NT2/D1 (cell line): ENCODE results near the gene SUSD2.

Experiments used
- DNase-seq: peaks from one replicate; pipeline ENCODE4 v3.0.0-alpha.2; 2011; ENCODE audit warnings: low read depth, low spot score
- H3K27me3 ChIP-seq: 2 replicates; pipeline ENCODE4 v1.6.0; 2011; ENCODE audit warnings: mild to moderate bottlenecking; ENCODE audit not compliant: insufficient read length, insufficient read depth
- H3K36me3 ChIP-seq: 2 replicates; pipeline ENCODE4 v1.6.1; 2011; ENCODE audit warnings: mild to moderate bottlenecking, low read length, mixed read lengths; ENCODE audit not compliant: insufficient read depth, insufficient read length
- H3K4me1 ChIP-seq: 2 replicates; pipeline ENCODE4 v1.5.1; 2011; ENCODE audit not compliant: insufficient read depth, insufficient read length
- H3K4me3 ChIP-seq: 2 replicates; pipeline ENCODE4 v1.5.1; 2011; ENCODE audit warnings: low read depth; ENCODE audit not compliant: insufficient read length
- H3K9ac ChIP-seq: 2 replicates; pipeline ENCODE4 v1.6.0; 2011; ENCODE audit warnings: low read depth; ENCODE audit not compliant: insufficient read length
- H3K9me3 ChIP-seq: 2 replicates; pipeline ENCODE4 v1.5.1; 2011; ENCODE audit warnings: mild to moderate bottlenecking, low read length; ENCODE audit not compliant: insufficient read depth
- SUZ12 ChIP-seq: IDR thresholded peaks from 2 replicates; pipeline ENCODE4 v1.6.1; 2011; ENCODE audit not compliant: insufficient read length, insufficient read depth; ENCODE audit errors: extremely low read depth
- YY1 ChIP-seq: IDR thresholded peaks from 2 replicates; pipeline ENCODE4 v1.6.1; 2011; ENCODE audit not compliant: insufficient read length, insufficient read depth
- ZNF274 ChIP-seq: IDR thresholded peaks from 2 replicates; pipeline ENCODE4 v1.6.1; 2011; ENCODE audit warnings: mild to moderate bottlenecking, low read depth, low read length

Gene SUSD2

DNA sequence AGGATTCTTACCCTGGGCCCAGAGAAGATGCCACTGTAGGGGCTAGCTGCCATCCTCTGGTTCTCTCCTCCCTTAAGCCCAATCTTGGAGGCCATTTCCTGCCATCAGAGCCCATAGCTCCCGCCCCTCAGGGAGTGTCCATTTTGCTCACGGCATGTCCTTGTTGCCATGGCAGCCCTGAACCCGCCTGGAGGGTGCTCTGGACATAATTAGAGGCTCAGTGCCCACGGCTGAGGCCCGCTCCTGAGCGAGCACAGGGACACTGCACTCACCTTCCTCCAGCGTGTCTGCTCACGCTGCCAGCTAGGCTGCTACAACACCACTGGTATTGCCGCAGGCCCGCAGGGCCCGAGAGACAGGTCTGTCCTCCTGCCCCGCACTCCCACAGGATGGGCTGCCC lies 11.1 kb upstream of the SUSD2 start:
- Histone ChIP-seq H3K27me3 (no peaks in the 10 kb centered on the region), H3K4me1 (no peaks in the 10 kb centered on the region), H3K9me3 (no peaks in the 10 kb centered on the region), H3K9ac (no peak overlapping the region), H3K36me3 (peaks cover 81% of the 10 kb centered on the region), H3K4me3 (no peak overlapping the region)
- DNase-seq: no peak
- TF ChIP-seq SUZ12 (no peak), ZNF274 (no peak), YY1 (no peak)

DNA sequence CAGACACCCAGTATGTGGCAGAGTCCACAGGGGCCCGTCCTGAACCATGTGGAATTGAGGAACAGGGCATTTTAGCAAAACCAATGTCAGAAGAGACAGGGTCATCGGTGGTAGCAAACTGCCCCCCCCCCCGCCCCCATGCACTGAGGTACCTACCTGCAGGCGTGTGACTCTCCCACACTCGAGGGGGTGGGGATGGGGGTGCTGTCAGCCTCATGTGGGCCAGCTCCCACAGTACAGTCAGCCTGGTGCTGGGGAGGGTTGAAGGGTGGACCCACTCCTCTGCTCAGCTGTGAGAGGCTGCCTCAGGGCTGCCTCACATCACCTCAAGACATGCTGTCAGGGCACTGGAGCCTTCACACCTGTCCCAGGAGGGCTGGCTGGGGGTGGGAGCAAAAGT lies 10.7 kb upstream of the SUSD2 start:
- Histone ChIP-seq H3K4me1 (no peaks in the 10 kb centered on the region), H3K27me3 (no peaks in the 10 kb centered on the region), H3K36me3 (peaks cover 77% of the 10 kb centered on the region), H3K9ac (no peak overlapping the region), H3K4me3 (no peak overlapping the region), H3K9me3 (no peaks in the 10 kb centered on the region)
- DNase-seq: no peak
- TF ChIP-seq YY1 (no peak), SUZ12 (no peak), ZNF274 (no peak)

DNA sequence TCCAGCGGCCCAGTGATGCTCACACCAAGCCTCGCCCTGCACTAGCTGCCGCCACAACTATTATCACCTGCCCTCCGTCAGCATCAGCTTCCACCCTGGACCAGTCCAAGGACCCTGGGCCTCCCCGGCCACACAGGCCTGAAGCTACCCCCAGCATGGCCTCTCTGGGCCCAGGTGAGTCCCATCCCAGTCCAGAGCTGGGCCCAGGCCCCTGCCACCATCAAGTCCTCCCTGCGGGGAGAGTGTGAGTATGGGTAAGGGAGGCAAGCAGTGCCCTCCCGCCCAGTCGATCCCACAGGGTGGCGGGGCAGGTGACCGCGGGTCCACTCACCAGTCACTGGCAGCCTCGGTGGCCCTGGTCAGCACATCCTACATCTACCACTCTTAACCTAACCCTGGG lies 9.5 kb upstream of the SUSD2 start:
- Histone ChIP-seq H3K9me3 (no peaks in the 10 kb centered on the region), H3K9ac (no peak overlapping the region)

DNA sequence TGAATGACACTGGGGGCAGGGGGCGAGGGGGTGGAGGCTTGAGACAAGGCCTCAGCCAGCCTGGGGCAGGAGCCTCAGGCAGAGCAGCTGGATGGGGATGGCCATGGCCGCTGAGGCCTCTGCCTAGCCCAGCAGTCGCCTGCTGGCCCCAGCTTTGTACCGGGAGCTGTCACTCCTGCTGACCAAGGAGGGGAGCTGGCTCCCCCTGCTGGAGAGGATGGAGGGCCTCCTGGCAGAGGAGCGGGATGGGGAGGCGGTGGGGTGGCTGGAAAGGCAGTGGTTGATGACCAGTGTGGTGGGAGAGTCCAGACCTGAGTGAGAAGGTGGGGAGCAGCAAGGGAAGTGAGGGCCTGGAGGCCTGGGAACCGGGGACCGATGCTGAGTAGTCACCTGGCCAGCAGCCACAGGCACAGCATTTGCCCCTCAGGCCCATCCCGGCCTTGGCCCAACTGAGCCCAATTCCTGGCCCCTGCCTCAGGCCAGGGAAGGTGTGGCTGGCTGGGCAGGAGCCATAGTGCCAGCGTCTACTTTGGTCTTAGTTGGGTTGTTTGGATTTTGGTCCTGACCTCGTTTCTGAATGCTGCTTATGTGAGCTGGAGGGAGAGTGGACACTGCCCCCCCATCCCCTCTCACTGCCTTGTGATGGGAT lies 6.0 kb upstream of the SUSD2 start:
- no peak for DNase-seq
- Histone ChIP-seq H3K36me3 (peaks cover 58% of the 10 kb centered on the region), H3K9me3 (no peaks in the 10 kb centered on the region), H3K27me3 (no peaks in the 10 kb centered on the region), H3K4me3 (no peak overlapping the region), H3K9ac (no peak overlapping the region), H3K4me1 (peaks cover 5% of the 10 kb centered on the region)
- TF ChIP-seq YY1: no peak
- no peak for TF ChIP-seq SUZ12
- no peak for TF ChIP-seq ZNF274

More for the DNA sequence above, 9.5 kb upstream of the SUSD2 start:
- no peaks in the 10 kb centered on the region for H3K27me3 ChIP-seq
- H3K4me3 ChIP-seq: no peak overlapping the region
- H3K36me3 ChIP-seq: peaks cover 76% of the 10 kb centered on the region
- DNase-seq: no peak
- no peak for TF ChIP-seq SUZ12
- no peak for TF ChIP-seq ZNF274
- no peak for TF ChIP-seq YY1
- no peaks in the 10 kb centered on the region for H3K4me1 ChIP-seq

DNA sequence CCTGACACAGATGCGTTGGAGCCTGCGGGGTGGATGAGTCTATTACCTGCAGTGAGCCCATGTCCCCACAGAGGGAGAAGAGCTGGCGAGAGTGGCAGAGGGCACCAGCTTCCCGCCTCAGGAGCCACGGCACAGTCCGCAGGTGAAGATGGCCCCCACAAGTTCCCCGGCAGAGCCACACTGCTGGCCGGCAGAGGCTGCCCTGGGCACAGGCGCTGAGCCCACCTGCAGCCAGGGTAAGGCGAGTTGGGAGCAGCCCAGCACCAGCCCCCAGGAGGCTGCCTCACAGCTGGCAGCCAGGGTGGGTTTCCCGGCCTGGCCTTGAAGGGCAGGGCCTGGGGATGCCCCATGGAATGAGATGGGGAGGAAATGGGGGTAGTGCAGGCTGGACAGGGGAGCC lies 5.2 kb upstream of the SUSD2 start:
- Histone ChIP-seq H3K36me3 (peaks cover 54% of the 10 kb centered on the region), H3K9me3 (no peaks in the 10 kb centered on the region), H3K4me1 (peaks cover 5% of the 10 kb centered on the region), H3K4me3 (no peak overlapping the region), H3K9ac (no peak overlapping the region), H3K27me3 (no peaks in the 10 kb centered on the region)
- TF ChIP-seq SUZ12 (no peak), YY1 (no peak), ZNF274 (no peak)
- DNase-seq: no peak

DNA sequence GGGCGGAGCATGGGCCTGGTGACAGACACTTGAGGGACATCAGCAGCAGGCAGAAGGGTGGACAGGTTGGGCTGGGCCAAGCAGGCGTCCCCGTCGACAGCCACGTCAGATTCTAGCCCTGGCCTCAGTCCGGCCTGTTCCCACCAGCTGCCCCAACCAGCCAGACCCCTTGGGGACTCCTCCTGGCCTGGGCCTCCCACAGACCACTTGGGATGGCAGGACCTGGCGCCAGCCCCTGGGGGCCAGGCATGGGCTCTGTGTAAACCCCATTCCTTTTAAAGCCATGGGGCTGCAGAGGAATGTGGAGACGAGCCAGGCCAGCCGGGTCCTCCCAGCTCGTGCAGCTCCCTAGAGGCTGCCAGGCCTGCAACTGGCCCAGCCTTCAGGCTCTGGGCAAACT lies 4.7 kb upstream of the SUSD2 start:
- Histone ChIP-seq H3K4me1 (peaks cover 8% of the 10 kb centered on the region), H3K9me3 (no peaks in the 10 kb centered on the region), H3K9ac (no peak overlapping the region), H3K36me3 (peaks cover 48% of the 10 kb centered on the region), H3K27me3 (no peaks in the 10 kb centered on the region), H3K4me3 (no peak overlapping the region)
- no peak for DNase-seq
- TF ChIP-seq YY1 (no peak), SUZ12 (no peak), ZNF274 (no peak)

DNA sequence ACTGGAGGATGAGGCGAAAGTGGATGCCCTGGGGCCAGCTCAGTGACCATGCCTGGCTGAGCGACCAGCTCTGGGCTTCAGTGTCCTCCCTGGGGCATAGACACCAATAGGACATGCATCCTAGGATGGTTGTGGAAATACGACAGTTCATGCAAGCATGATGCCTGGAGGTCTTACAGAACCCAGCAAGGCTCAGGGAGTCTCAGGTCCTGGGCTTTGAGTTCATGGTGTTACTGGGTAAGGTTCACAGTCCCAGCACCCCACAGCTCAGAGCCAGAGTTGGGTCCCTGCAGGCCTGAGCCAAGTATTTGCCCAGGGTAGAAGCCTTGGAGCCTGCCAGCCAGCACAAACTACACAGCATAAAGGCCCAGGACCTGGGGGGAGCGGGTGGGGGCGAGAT lies 4.2 kb upstream of the SUSD2 start:
- TF ChIP-seq SUZ12: no peak
- TF ChIP-seq ZNF274: no peak
- no peak for TF ChIP-seq YY1
- no peak for DNase-seq
- Histone ChIP-seq H3K27me3 (no peaks in the 10 kb centered on the region), H3K36me3 (peaks cover 44% of the 10 kb centered on the region), H3K9ac (no peak overlapping the region), H3K4me1 (peaks cover 10% of the 10 kb centered on the region), H3K4me3 (no peak overlapping the region), H3K9me3 (no peaks in the 10 kb centered on the region)
